Raji (cell line): Measurements from ENCODE around the gene NAP1L4.

Source experiments
- POLR2A ChIP-seq: IDR thresholded peaks from 2 replicates; pipeline ENCODE4 v1.6.1; 2011; ENCODE audit warnings: low read depth, low read length, control low read depth; ENCODE audit not compliant: insufficient read depth

NAP1L4 gene

GRCh38 chr11:2989551-2989950 lies 2.6 kb downstream of the NAP1L4 start:
- TF ChIP-seq POLR2A = no peak

DNA sequence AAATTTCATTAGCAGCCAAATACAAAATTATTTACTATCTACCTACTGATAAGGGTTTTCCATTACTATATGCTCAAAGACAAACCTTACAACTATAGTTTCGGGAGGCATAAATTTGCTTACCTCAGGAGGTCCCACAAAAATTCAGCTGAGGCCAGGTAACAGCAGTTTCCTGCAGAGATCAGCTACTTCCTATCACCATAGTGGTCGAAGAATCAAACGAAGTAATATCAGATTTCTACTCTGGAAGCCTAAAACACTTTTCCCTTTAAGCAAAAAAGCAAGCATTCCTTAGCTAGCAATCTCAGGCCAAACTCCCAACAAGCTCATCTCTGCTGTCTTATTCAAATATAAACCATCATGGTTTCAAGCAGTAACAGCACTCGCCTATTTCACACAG lies 3.1 kb downstream of the NAP1L4 start:
- TF ChIP-seq POLR2A = no peak

- no peak for TF ChIP-seq POLR2A
Measured at GRCh38 chr11:2987881-2988861, 4.0 kb downstream of the NAP1L4 start.

GRCh38 chr11:2983908-2984307 lies 8.2 kb downstream of the NAP1L4 start:
- TF ChIP-seq POLR2A = no peak

DNA sequence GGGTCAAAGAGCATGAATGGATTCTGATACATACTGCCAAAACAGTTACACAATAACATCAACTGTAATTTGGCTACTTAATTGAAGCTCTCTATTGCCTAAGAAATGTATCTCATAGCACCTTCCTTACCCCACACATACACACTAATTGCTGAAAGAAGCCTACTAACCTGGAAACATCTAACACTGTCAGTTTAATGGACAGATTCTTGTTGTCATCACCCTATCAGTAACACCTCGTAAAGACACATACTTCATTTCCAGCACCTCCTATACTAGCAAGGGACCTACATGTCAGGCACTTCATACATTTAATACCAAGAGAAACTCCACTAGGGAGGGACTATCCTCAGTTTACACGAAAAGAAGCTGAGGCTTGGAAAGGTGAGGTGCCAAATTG lies 9.9 kb downstream of the NAP1L4 start:
- TF ChIP-seq POLR2A = no peak

GRCh38 chr11:2981130-2981529 lies 11.0 kb downstream of the NAP1L4 start:
- no peak for TF ChIP-seq POLR2A

DNA sequence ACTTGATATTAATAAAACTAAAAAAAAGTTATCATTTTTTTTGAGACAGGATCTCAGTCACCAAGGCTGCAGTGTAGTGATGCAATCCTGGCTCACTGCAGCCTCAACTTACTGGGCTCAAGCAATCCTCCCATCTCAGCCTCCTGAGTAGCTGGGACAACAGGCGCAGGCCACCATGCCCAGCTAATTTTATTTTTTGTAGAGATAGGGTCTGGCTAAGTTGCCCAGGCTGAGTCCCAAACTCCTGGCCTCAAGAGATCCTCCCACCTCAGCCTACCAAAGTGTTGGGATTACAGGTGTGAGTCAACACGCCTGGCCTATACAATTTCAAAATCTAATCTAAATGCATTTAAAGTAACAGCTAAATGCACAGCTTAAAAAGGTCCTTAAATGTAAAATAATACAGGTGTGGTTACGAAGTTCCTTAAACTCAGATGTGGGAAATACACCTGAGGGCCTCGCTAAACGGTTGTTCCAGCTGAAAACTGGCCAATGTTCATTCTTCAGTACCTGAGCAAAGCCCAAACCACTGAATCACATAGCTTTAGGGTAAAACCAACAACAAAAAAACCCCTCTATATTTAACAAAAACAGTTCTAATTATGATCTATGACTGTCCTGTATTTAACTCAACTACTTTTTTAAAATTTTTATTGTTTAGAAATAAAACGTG lies 11.8 kb downstream of the NAP1L4 start:
- no peak for TF ChIP-seq POLR2A

DNA sequence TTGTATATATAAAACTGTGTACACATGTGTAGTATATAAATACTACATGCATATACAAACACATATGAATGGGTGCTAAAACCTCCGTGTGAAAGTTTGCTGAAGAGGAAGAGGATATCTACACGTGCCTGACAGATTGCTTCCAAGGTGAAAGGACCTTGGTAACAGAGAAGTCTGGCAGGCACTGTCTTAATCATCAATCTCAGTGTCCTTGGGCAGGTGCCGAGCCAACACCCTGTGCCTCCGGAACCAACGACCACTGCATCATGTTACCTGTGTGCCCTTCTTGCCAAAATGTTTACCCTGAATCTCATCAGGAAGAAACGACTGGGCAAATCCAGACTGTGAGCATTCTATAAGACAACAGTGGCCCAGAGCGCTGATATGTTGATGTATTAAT lies 15.0 kb downstream of the NAP1L4 start:
- no peak for TF ChIP-seq POLR2A

GRCh38 chr11:2976294-2977063 lies 15.7 kb downstream of the NAP1L4 start:
- TF ChIP-seq POLR2A = no peak

GRCh38 chr11:2975594-2975993 lies 16.5 kb downstream of the NAP1L4 start:
- TF ChIP-seq POLR2A = no peak

DNA sequence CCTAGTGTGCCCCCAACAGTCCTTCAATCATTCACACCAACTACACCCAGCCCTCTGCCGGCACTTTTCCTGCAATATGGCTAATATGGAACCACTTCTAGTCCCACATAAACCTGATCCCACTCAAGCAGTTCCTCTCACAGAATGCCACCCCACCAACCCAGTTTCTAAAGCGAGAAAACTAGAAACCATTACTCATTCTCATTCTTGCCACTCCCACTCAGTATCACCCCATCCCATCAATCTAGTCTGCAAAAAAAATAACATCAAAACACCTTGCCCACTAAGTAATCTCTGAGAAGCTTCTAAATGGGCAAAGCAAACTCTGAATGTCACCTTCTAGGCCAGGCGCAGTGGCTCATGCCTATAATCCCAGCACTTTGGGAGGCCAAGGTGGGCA lies 17.9 kb downstream of the NAP1L4 start:
- no peak for TF ChIP-seq POLR2A

- TF ChIP-seq POLR2A = no peak
Measured at GRCh38 chr11:2968341-2968900, 23.7 kb downstream of the NAP1L4 start.

GRCh38 chr11:2964782-2965181 lies 27.3 kb downstream of the NAP1L4 start:
- no peak for TF ChIP-seq POLR2A

- no peak for TF ChIP-seq POLR2A
Measured at GRCh38 chr11:2963761-2964160, 28.4 kb downstream of the NAP1L4 start.

- no peak for TF ChIP-seq POLR2A
Measured at GRCh38 chr11:2963112-2963754, 28.9 kb downstream of the NAP1L4 start.
